ENCODE measurements around the gene EIF3D.

DNA sequence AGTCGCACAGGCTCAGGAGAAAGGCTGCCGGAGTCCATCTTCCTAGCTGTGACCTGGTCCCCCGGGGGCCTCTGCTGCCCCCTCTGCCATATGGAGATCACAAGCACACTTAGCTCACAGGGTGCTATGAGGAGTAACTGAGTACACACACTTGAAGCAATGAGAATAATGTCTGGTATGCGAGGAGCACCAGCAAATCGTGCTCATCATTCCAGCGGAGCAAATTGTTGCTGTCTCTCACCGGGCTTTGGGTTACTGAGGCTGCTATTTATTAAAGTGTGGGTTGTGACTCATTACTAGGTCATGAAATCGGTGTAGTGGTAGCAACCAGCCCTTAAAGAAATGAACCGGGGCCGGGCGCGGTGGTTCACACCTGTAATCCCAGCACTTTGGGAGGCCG is 48.1 kb upstream of the EIF3D start:
- TF ChIP-seq, protein P1, sequence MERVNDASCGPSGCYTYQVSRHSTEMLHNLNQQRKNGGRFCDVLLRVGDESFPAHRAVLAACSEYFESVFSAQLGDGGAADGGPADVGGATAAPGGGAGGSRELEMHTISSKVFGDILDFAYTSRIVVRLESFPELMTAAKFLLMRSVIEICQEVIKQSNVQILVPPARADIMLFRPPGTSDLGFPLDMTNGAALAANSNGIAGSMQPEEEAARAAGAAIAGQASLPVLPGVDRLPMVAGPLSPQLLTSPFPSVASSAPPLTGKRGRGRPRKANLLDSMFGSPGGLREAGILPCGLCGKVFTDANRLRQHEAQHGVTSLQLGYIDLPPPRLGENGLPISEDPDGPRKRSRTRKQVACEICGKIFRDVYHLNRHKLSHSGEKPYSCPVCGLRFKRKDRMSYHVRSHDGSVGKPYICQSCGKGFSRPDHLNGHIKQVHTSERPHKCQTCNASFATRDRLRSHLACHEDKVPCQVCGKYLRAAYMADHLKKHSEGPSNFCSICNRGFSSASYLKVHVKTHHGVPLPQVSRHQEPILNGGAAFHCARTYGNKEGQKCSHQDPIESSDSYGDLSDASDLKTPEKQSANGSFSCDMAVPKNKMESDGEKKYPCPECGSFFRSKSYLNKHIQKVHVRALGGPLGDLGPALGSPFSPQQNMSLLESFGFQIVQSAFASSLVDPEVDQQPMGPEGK (CRISPR knock-in tag; IDR thresholded peaks at IDR 0.05; ENCODE audit: borderline replicate concordance): no peak
- TF ChIP-seq ZC3H10 (CRISPR knock-in tag; IDR thresholded peaks at IDR 0.05): no peak
- TF ChIP-seq, protein P2, sequence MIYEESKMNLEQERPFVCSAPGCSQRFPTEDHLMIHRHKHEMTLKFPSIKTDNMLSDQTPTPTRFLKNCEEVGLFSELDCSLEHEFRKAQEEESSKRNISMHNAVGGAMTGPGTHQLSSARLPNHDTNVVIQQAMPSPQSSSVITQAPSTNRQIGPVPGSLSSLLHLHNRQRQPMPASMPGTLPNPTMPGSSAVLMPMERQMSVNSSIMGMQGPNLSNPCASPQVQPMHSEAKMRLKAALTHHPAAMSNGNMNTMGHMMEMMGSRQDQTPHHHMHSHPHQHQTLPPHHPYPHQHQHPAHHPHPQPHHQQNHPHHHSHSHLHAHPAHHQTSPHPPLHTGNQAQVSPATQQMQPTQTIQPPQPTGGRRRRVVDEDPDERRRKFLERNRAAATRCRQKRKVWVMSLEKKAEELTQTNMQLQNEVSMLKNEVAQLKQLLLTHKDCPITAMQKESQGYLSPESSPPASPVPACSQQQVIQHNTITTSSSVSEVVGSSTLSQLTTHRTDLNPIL (CRISPR knock-in tag; IDR thresholded peaks at IDR 0.05; ENCODE audit: low read depth): no peak
- TF ChIP-seq OSR1 (CRISPR knock-in tag; IDR thresholded peaks at IDR 0.05): no peak
- TF ChIP-seq ZFP3 (CRISPR knock-in tag; IDR thresholded peaks at IDR 0.05): no peak
- TF ChIP-seq ESRRG (CRISPR knock-in tag; IDR thresholded peaks at IDR 0.05): no peak
- no peak for TF ChIP-seq ARNTL (CRISPR knock-in tag; IDR thresholded peaks at IDR 0.05; ENCODE audit: borderline replicate concordance, low read depth)
- TF ChIP-seq ZFP30 (CRISPR knock-in tag; IDR thresholded peaks at IDR 0.05): no peak
- no peak for TF ChIP-seq SNAI2 (CRISPR knock-in tag; IDR thresholded peaks at IDR 0.05)
- TF ChIP-seq, protein P3, sequence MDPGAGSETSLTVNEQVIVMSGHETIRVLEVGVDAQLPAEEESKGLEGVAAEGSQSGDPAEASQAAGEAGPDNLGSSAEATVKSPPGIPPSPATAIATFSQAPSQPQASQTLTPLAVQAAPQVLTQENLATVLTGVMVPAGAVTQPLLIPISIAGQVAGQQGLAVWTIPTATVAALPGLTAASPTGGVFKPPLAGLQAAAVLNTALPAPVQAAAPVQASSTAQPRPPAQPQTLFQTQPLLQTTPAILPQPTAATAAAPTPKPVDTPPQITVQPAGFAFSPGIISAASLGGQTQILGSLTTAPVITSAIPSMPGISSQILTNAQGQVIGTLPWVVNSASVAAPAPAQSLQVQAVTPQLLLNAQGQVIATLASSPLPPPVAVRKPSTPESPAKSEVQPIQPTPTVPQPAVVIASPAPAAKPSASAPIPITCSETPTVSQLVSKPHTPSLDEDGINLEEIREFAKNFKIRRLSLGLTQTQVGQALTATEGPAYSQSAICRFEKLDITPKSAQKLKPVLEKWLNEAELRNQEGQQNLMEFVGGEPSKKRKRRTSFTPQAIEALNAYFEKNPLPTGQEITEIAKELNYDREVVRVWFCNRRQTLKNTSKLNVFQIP (CRISPR knock-in tag; IDR thresholded peaks at IDR 0.05; ENCODE audit: borderline replicate concordance, low read depth): no peak
- no peak for TF ChIP-seq ZNF565 (CRISPR knock-in tag; conservative IDR thresholded peaks at IDR 0.05; ENCODE audit: low read depth)
- TF ChIP-seq ZNF8 (CRISPR knock-in tag; IDR thresholded peaks at IDR 0.05): no peak
- TF ChIP-seq TCF4 (CRISPR knock-in tag; IDR thresholded peaks at IDR 0.05; ENCODE audit: borderline replicate concordance): no peak

All from SK-N-SH treated with all-trans-retinoic acid at 6 μM for 48 hours (cell line).